Left ventricle myocardium inferior (tissue), 1 donor: ENCODE measurements around the gene COL16A1. TPM values are rescaled to one million over a fixed set of nuclear protein-coding genes. Genes with fewer than 3 reads are reported as not detected.

Experiments used
- DNase-seq: peaks from one replicate; pipeline ENCODE4 v3.0.0-alpha.2; 2020
- H3K27ac ChIP-seq: fragments of 200-600 bp; replicated peaks from 2 replicates; pipeline ENCODE4 v1.8.0; 2021
- H3K27me3 ChIP-seq: fragments of 200-600 bp; 2 replicates; pipeline ENCODE4 v1.8.0; 2021; ENCODE audit warnings: low read depth
- H3K36me3 ChIP-seq: fragments of 200-600 bp; 2 replicates; pipeline ENCODE4 v1.8.0; 2021
- H3K4me1 ChIP-seq: fragments of 200-600 bp; 2 replicates; pipeline ENCODE4 v1.8.0; 2021
- H3K4me3 ChIP-seq: fragments of 200-600 bp; 2 replicates; pipeline ENCODE4 v1.8.0; 2021; ENCODE audit warnings: mild to moderate bottlenecking, moderate library complexity
- H3K9me3 ChIP-seq: fragments of 200-600 bp; replicated peaks from 2 replicates; pipeline ENCODE4 v1.8.0; 2021
- intact Hi-C: fragments of 100-400 bp; cut with micrococcal nuclease; formaldehyde crosslinking; loops from one replicate; pipeline ENCODE4 v1.11.0; 2022
- total RNA-seq: library from RNA; stranded (reverse); fragmentation: NEBNext Ultra II Directional; extraction: Animal tissue kit (Norgen Biotek cat#: 25700); gene quantifications from one replicate; pipeline ENCODE4 v1.2.1, GENCODE V29; 2021
- TF ChIP-seq, protein P1 (sequence below): fragments of 200-600 bp; IDR thresholded peaks from 2 replicates; pipeline ENCODE4 v1.8.0; 2021; ENCODE audit warnings: antibody characterized with exemption, mild to moderate bottlenecking, borderline replicate concordance
- donor health status: DM: no; HTN: yes; CAD: no; lungs with severe emphysema.

The COL16A1 gene
- total RNA-seq, 1 donor from 2014 or later, result 18.3 TPM

- TF ChIP-seq, protein P1, sequence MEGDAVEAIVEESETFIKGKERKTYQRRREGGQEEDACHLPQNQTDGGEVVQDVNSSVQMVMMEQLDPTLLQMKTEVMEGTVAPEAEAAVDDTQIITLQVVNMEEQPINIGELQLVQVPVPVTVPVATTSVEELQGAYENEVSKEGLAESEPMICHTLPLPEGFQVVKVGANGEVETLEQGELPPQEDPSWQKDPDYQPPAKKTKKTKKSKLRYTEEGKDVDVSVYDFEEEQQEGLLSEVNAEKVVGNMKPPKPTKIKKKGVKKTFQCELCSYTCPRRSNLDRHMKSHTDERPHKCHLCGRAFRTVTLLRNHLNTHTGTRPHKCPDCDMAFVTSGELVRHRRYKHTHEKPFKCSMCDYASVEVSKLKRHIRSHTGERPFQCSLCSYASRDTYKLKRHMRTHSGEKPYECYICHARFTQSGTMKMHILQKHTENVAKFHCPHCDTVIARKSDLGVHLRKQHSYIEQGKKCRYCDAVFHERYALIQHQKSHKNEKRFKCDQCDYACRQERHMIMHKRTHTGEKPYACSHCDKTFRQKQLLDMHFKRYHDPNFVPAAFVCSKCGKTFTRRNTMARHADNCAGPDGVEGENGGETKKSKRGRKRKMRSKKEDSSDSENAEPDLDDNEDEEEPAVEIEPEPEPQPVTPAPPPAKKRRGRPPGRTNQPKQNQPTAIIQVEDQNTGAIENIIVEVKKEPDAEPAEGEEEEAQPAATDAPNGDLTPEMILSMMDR, result no peak
- Histone ChIP-seq H3K27ac (no peak overlapping the region), H3K27me3 (no peaks in the 10 kb centered on the region), H3K4me3 (no peak overlapping the region), H3K36me3 (no peaks in the 10 kb centered on the region), H3K9me3 (no peaks in the 10 kb centered on the region), H3K4me1 (peaks cover 66% of the 10 kb centered on the region)
- intact Hi-C loops, result loop anchor here (5.0 kb wide), 1 partner anchor 44 kb away; no protein-coding TSS in a partner anchor
- no peak for DNase-seq
Measured at GRCh38 chr1:31668303-31668883, 35.4 kb downstream of the COL16A1 start.

- TF ChIP-seq, protein P1, result no peak
- H3K4me3 ChIP-seq, result no peak overlapping the region
- intact Hi-C loops, result loop anchor here (5.0 kb wide), 1 partner anchor 45 kb away; no protein-coding TSS in a partner anchor
- peaks cover 54% of the 10 kb centered on the region for H3K4me1 ChIP-seq
- H3K27me3 ChIP-seq, result no peaks in the 10 kb centered on the region
- DNase-seq, result no peak
- H3K27ac ChIP-seq, result no peak overlapping the region
- no peaks in the 10 kb centered on the region for H3K9me3 ChIP-seq
- no peaks in the 10 kb centered on the region for H3K36me3 ChIP-seq
Measured at GRCh38 chr1:31667065-31667785, 36.6 kb downstream of the COL16A1 start.

DNA sequence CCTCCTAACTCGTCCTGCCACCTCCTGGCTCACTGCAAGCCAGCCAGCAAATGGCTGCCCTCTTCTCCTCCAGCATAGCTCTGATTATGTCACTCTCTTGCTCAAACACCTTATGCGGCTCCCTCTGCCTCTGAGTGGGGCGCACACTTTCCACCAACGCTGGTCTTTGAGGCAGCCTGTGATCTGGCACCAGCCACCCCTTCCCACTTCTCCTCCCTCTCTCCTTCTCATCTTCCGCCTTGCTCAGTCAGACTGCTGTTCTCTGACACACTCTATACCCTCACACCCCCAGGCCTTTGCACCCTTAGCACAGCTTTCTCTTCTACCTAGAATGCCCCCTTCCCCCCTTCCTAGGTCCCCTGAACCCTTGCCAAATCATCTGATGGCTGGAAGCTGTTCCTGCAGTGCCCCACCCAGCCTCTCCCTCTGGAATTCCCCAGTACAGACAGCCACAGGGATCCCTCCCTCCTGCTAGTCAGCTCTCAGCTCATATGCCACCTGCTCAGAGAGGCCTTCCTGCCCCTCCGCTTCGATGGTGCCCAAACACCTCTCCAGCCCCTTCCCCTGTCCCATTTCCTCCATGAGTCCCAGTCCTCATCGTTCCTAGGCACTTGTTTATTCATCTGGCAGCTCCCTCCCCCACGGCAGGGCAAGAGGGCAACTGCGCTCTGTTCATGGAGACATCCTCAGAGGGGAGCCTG lies 37.4 kb downstream of the COL16A1 start:
- H3K4me1 ChIP-seq, result peaks cover 46% of the 10 kb centered on the region
- H3K27ac ChIP-seq, result no peak overlapping the region
- H3K36me3 ChIP-seq, result no peaks in the 10 kb centered on the region
- no peak overlapping the region for H3K4me3 ChIP-seq
- no peaks in the 10 kb centered on the region for H3K27me3 ChIP-seq
- H3K9me3 ChIP-seq, result no peaks in the 10 kb centered on the region
- TF ChIP-seq, protein P1, result no peak
- intact Hi-C loops, result loop anchor here (5.0 kb wide), 1 partner anchor 46 kb away; no protein-coding TSS in a partner anchor
- no peak for DNase-seq

- peaks cover 36% of the 10 kb centered on the region for H3K4me1 ChIP-seq
Measured at GRCh38 chr1:31665234-31665878, 38.5 kb downstream of the COL16A1 start.

More at GRCh38 chr1:31665234-31665878, 38.5 kb downstream of the COL16A1 start:
- intact Hi-C loops, result loop anchor here (5.0 kb wide), 1 partner anchor 47 kb away; no protein-coding TSS in a partner anchor
- DNase-seq, result no peak
- H3K36me3 ChIP-seq, result no peaks in the 10 kb centered on the region
- H3K27ac ChIP-seq, result no peak overlapping the region
- H3K27me3 ChIP-seq, result no peaks in the 10 kb centered on the region
- no peaks in the 10 kb centered on the region for H3K9me3 ChIP-seq
- TF ChIP-seq, protein P1, result no peak
- no peak overlapping the region for H3K4me3 ChIP-seq
